Bronchial epithelial cell (primary cell): ENCODE results near the gene AGBL3. TPM values are rescaled to one million over a fixed set of nuclear protein-coding genes. Genes with fewer than 3 reads are reported as not detected.

Source experiments
- DNase-seq: peaks from one replicate; pipeline ENCODE4 v3.0.0-alpha.2; 2010; ENCODE audit warnings: low read depth
- FAIRE-seq: peaks from 2 replicates; lab custom pipeline; 2011; peaks lifted over from hg19 to GRCh38; lab: Jason Lieb, UNC
- H3K27me3 ChIP-seq: 2 replicates; pipeline ENCODE4 v1.5.1; 2011; ENCODE audit warnings: low read length; ENCODE audit not compliant: control insufficient read depth, insufficient read depth
- H3K36me3 ChIP-seq: 2 replicates; pipeline ENCODE4 v1.5.1; 2011; ENCODE audit warnings: low read length; ENCODE audit not compliant: control insufficient read depth, insufficient read depth
- H3K4me3 ChIP-seq: 2 replicates; pipeline ENCODE4 v1.5.1; 2011; ENCODE audit warnings: mild to moderate bottlenecking, low read depth, low read length, control low read depth
- CTCF ChIP-seq: IDR thresholded peaks from 2 replicates; pipeline ENCODE4 v1.5.1; 2011; ENCODE audit warnings: mild to moderate bottlenecking, moderate library complexity, low read length, control low read depth, inconsistent platforms; ENCODE audit not compliant: insufficient read depth, severe bottlenecking
- total RNA-seq: library from RNA; depleted of rRNA; stranded (reverse); fragments of >200 nt; gene quantifications from 2 replicates; pipeline ENCODE4 v1.2.1, GENCODE V29; 2014

Gene AGBL3
- total RNA-seq, 1 donor from 2014 or later: 1.8 TPM

- TF ChIP-seq CTCF: no peak
- DNase-seq (peak; percentile 39), FAIRE-seq (no peak)
- no peak overlapping the region for H3K4me3 ChIP-seq
- no peaks in the 10 kb centered on the region for H3K36me3 ChIP-seq
- H3K27me3 ChIP-seq: no peaks in the 10 kb centered on the region
Measured at GRCh38 chr7:135074096-135074495, 87.8 kb downstream of the AGBL3 start.

GRCh38 chr7:135074531-135074930 lies 88.2 kb downstream of the AGBL3 start:
- FAIRE-seq (no peak), DNase-seq (no peak)
- Histone ChIP-seq H3K4me3 (no peak overlapping the region), H3K36me3 (no peaks in the 10 kb centered on the region), H3K27me3 (no peaks in the 10 kb centered on the region)
- no peak for TF ChIP-seq CTCF

GRCh38 chr7:135075716-135076115 lies 89.4 kb downstream of the AGBL3 start:
- TF ChIP-seq CTCF: no peak
- H3K4me3 ChIP-seq: no peak overlapping the region
- no peaks in the 10 kb centered on the region for H3K27me3 ChIP-seq
- DNase-seq (no peak), FAIRE-seq (no peak)
- no peaks in the 10 kb centered on the region for H3K36me3 ChIP-seq

GRCh38 chr7:135076882-135077281 lies 90.6 kb downstream of the AGBL3 start:
- H3K4me3 ChIP-seq: no peak overlapping the region
- FAIRE-seq (no peak), DNase-seq (no peak)
- no peak for TF ChIP-seq CTCF
- no peaks in the 10 kb centered on the region for H3K36me3 ChIP-seq
- H3K27me3 ChIP-seq: no peaks in the 10 kb centered on the region

GRCh38 chr7:135077642-135078041 lies 91.3 kb downstream of the AGBL3 start:
- no peak for TF ChIP-seq CTCF
- H3K36me3 ChIP-seq: no peaks in the 10 kb centered on the region
- no peak for DNase-seq
- H3K27me3 ChIP-seq: no peaks in the 10 kb centered on the region
- no peak overlapping the region for H3K4me3 ChIP-seq
- FAIRE-seq: no peak

GRCh38 chr7:135078051-135078450 lies 91.7 kb downstream of the AGBL3 start:
- Histone ChIP-seq H3K36me3 (no peaks in the 10 kb centered on the region), H3K27me3 (no peaks in the 10 kb centered on the region), H3K4me3 (no peak overlapping the region)
- DNase-seq (no peak), FAIRE-seq (no peak)
- TF ChIP-seq CTCF: no peak
